IMR-90 (cell line): ENCODE data around the gene ANKRD11. TPM values are rescaled to one million over a fixed set of nuclear protein-coding genes. Genes with fewer than 3 reads are reported as not detected.
"Not testable (repeated sequence)": the region's sequence is repeated elsewhere in the genome, so short reads cannot be mapped to it uniquely, and the experiment has no call there.

Experiments
- ATAC-seq: fragments of 200-7000 bp; cut with Tn5 transposase; 2 replicates; pipeline ENCODE4 v1.9.1; 2020; ENCODE audit warnings: low read depth, mild to moderate bottlenecking, moderate library complexity
- BruUV-seq: library from RNA; stranded (reverse); fragments of 400-500 nt; replicated peaks from 2 replicates; lab custom pipeline; 2021; lab: Mats Ljungman, UMichigan
- CTCF ChIA-PET: fragments of 300-600 bp; formaldehyde crosslinking; extraction: SDS; loops from one replicate; lab custom pipeline; 2021; ENCODE audit warnings: antibody characterized with exemption; lab: Yijun Ruan, JAX
- POLR2A ChIA-PET: fragments of 300-600 bp; sonication (Branson Sonifier 250); formaldehyde crosslinking; loops from one replicate; lab custom pipeline; 2022; ENCODE audit warnings: antibody characterized with exemption; ENCODE audit not compliant: unreplicated experiment; lab: Charles Lee
- DNase-seq: peaks from one replicate; pipeline ENCODE4 v3.0.0; 2013
- H2AFZ ChIP-seq: replicated peaks from 2 replicates; pipeline ENCODE3; 2013; ENCODE audit warnings: low read length, mild to moderate bottlenecking; ENCODE audit not compliant: poor library complexity
- H2AK5ac ChIP-seq: 2 replicates; pipeline ENCODE4 v1.6.1; 2013; ENCODE audit warnings: low read depth, low read length, inconsistent platforms
- H2AK9ac ChIP-seq: replicated peaks from 2 replicates; pipeline ENCODE3; 2013; ENCODE audit warnings: mild to moderate bottlenecking, low read depth, low read length, moderate library complexity; ENCODE audit not compliant: poor library complexity
- H2BK120ac ChIP-seq: 2 replicates; pipeline ENCODE4 v1.6.1; 2013; ENCODE audit warnings: low read depth, low read length, inconsistent platforms
- H2BK15ac ChIP-seq: 3 replicates; pipeline ENCODE4 v1.6.1; 2013; ENCODE audit warnings: low read depth, low read length, inconsistent platforms
- H2BK20ac ChIP-seq: 2 replicates; pipeline ENCODE4 v1.6.1; 2013; ENCODE audit warnings: low read depth, mild to moderate bottlenecking, inconsistent platforms, low read length, moderate library complexity
- H2BK5ac ChIP-seq: 2 replicates; pipeline ENCODE4 v1.6.1; 2013; ENCODE audit warnings: mild to moderate bottlenecking, low read depth, low read length, inconsistent platforms; ENCODE audit not compliant: poor library complexity, severe bottlenecking
- H3K14ac ChIP-seq: replicated peaks from 2 replicates; pipeline ENCODE4 v1.6.1; 2013; ENCODE audit warnings: low read depth, low read length, inconsistent platforms
- H3K18ac ChIP-seq: 2 replicates; pipeline ENCODE4 v1.6.1; 2013; ENCODE audit warnings: low read depth, low read length, control low read depth
- H3K23ac ChIP-seq: 2 replicates; pipeline ENCODE4 v1.6.1; 2013; ENCODE audit warnings: low read depth, low read length, inconsistent platforms
- H3K27ac ChIP-seq: 2 replicates; pipeline ENCODE4 v1.5.1; 2013; ENCODE audit warnings: mild to moderate bottlenecking, control low read depth, low read length; ENCODE audit not compliant: insufficient read depth
- H3K27me3 ChIP-seq: 2 replicates; pipeline ENCODE4 v1.6.1; 2013; ENCODE audit warnings: low read length; ENCODE audit not compliant: control insufficient read depth, insufficient read depth
- H3K36me3 ChIP-seq: 2 replicates; pipeline ENCODE4 v1.6.1; 2013; ENCODE audit warnings: low read length, mixed read lengths; ENCODE audit not compliant: control insufficient read depth, insufficient read depth
- H3K4ac ChIP-seq: 2 replicates; pipeline ENCODE4 v1.6.1; 2013; ENCODE audit warnings: low read depth, low read length, inconsistent platforms
- H3K4me1 ChIP-seq: 2 replicates; pipeline ENCODE4 v1.6.1; 2013; ENCODE audit warnings: low read length, mixed read lengths; ENCODE audit not compliant: control insufficient read depth, insufficient read depth
- H3K4me2 ChIP-seq: 2 replicates; pipeline ENCODE4 v1.6.1; 2013; ENCODE audit warnings: low read depth, mild to moderate bottlenecking, control low read depth, low read length, moderate library complexity
- H3K4me3 ChIP-seq: 2 replicates; pipeline ENCODE4 v1.5.1; 2013; ENCODE audit warnings: low read depth, mild to moderate bottlenecking, control low read depth, low read length, moderate library complexity; ENCODE audit not compliant: insufficient read depth
- H3K56ac ChIP-seq: 2 replicates; pipeline ENCODE4 v1.6.1; 2013; ENCODE audit warnings: low read length, inconsistent platforms; ENCODE audit not compliant: insufficient read depth; ENCODE audit errors: extremely low read depth
- H3K79me1 ChIP-seq, 2 experiments: 2 replicates each; pipeline ENCODE4 v1.6.1; 2013; ENCODE audit warnings: low read length in 2 of 2, inconsistent platforms in 1 of 2, low read depth in 1 of 2
- H3K9ac ChIP-seq: 2 replicates; pipeline ENCODE4 v1.6.1; 2013; ENCODE audit warnings: low read depth, low read length, control low read depth
- H3K9me1 ChIP-seq: 2 replicates; pipeline ENCODE4 v1.6.1; 2013; ENCODE audit warnings: low read length, inconsistent platforms; ENCODE audit not compliant: insufficient read depth
- H3K9me3 ChIP-seq: 2 replicates; pipeline ENCODE4 v1.6.1; 2013; ENCODE audit warnings: low read length; ENCODE audit not compliant: control insufficient read depth, insufficient read depth
- H4K20me1 ChIP-seq: 2 replicates; pipeline ENCODE4 v1.6.1; 2013; ENCODE audit warnings: low read length, inconsistent platforms; ENCODE audit not compliant: insufficient read depth
- H4K5ac ChIP-seq: 2 replicates; pipeline ENCODE4 v1.6.1; 2013; ENCODE audit warnings: mild to moderate bottlenecking, low read depth, low read length, control low read depth
- H4K8ac ChIP-seq, 2 experiments: 2 replicates each; pipeline ENCODE4 v1.6.1; 2013; ENCODE audit warnings: low read depth in 2 of 2, low read length in 2 of 2, control low read depth in 1 of 2, inconsistent platforms in 1 of 2
- H4K91ac ChIP-seq: 2 replicates; pipeline ENCODE4 v1.6.1; 2013; ENCODE audit warnings: low read depth, low read length, inconsistent platforms; ENCODE audit not compliant: insufficient read depth
- FOS ChIP-seq: fragments of 150-350 bp; IDR thresholded peaks from 2 replicates; pipeline ENCODE4 v1.6.1; 2016; ENCODE audit warnings: low read depth, low read length
- WGBS, 2 experiments: methylation state at CpG; one replicate each; pipeline versions ENCODE4 v1.1.5 to v1.1.7; 2013; ENCODE audit warnings: missing lambda C conversion rate in 2 of 2; ENCODE audit not compliant: insufficient read length in 1 of 2; ENCODE audit errors: extremely low coverage in 2 of 2; 5-methylcytosine and 5-hydroxymethylcytosine counted together
- dilution Hi-C: fragments of 300-500 bp; cut with HindIII; formaldehyde crosslinking; loops from one replicate; pipeline ENCODE4 v1.14.3; 2018; ENCODE audit warnings: low sequenced_read_pairs; ENCODE audit not compliant: unreplicated experiment
- in situ Hi-C: fragments of 300-500 bp; cut with MboI; formaldehyde crosslinking; loops from 3 replicates; pipeline ENCODE4 v1.14.3; 2019; ENCODE audit warnings: low sequenced_read_pairs, inconsistent platforms, mixed read lengths
- intact Hi-C: fragments of 100-400 bp; cut with micrococcal nuclease; formaldehyde crosslinking; loops from 2 replicates; pipeline ENCODE4 v1.10.0; 2022
- polyA plus RNA-seq, 3 experiments: library from polyadenylated mRNA; depleted of rRNA; stranded (reverse); fragments of >200 nt; gene quantifications; 2 replicates each; pipeline ENCODE4 v1.2.3, GENCODE V29; 2012; ENCODE audit warnings: low replicate concordance in 1 of 3
- total RNA-seq: library from RNA; depleted of rRNA; stranded (reverse); fragments of >200 nt; gene quantifications from 2 replicates; pipeline ENCODE4 v1.2.3, GENCODE V29; 2012

The ANKRD11 gene
- total and polyA plus RNA-seq, 2 of the 4 experiments (the other 2 are of a cell fraction): 46.8 to 71.9 TPM

DNA sequence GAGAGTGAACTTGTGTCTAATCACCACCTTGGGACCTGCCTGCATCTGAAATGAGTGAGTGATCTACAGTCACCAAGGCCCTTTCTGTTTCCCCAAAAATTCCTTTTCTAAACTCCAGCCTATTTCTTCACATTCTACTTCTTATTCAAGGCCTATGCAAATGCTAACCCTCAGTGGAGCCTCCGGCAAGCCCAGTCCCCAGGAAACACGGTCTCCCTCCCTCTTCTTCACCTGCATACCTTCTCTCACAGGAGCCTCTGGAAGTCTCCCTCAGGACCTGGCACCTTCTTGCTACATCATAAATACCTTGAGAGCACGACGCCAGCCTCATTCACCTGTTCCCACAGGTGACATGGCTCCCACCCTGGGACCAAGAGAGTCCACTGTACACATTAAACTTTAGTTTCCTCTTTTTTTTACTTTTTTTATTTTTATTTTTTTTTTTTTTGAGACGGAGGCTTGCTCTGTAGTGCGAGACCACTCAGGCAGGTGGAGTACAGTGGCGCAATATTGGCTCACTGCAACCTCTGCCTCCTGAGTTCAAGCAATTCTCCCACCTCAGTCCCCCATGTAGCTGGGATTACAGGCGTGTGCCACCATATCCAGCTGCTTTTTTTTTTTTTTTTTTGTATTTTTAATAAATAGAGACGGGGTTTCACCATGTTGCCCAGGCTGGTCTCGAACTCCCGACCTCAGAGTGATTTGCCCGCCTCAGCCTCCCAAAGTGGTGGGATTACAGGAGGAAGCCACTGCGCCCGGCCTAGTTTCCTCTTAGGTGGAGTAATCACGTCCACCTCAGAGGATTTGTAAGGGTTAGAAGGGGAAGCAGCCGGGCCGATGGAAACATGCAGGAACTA, 97.3 kb downstream of the ANKRD11 start (continued):
- no peak for TF ChIP-seq FOS

DNA sequence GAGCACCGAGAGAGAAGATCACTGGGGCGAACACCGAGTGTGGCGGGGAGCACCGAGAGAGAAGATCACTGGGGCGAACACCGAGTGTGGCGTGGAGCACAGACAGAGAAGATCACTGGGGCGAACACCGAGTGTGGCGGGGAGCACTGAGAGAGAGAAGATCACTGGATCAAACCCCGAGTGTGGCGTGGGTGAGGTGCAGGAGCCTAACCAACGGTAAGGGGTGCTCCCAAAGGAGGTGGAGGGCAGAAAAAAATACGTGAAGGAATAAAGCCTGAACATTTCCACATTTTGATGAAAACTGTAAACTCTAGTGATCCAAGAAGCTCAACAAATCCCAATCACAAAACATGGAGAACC, 100.2 kb downstream of the ANKRD11 start:
- Histone ChIP-seq H3K4me1 (peaks cover 13% of the 10 kb centered on the region), H4K20me1 (peaks cover 94% of the 10 kb centered on the region), H3K79me1 (peaks cover 7 to 83% of the 10 kb centered on the region in 2 experiments), H3K9me1 (peaks cover 30% of the 10 kb centered on the region)
- H2AFZ ChIP-seq, H3K14ac ChIP-seq, H3K4me2 ChIP-seq, H3K9me3 ChIP-seq, H4K5ac ChIP-seq, BruUV-seq, H3K4me3 ChIP-seq, DNase-seq, H4K8ac ChIP-seq, H2BK15ac ChIP-seq, H2BK5ac ChIP-seq, H2BK20ac ChIP-seq, dilution Hi-C loops, intact Hi-C loops, H3K36me3 ChIP-seq, POLR2A ChIA-PET, H2AK5ac ChIP-seq, H4K91ac ChIP-seq, H3K27ac ChIP-seq, H2AK9ac ChIP-seq, CTCF ChIA-PET, H3K23ac ChIP-seq, H3K9ac ChIP-seq, H2BK120ac ChIP-seq, H3K27me3 ChIP-seq, H3K4ac ChIP-seq, ATAC-seq, in situ Hi-C loops, H3K18ac ChIP-seq, H3K56ac ChIP-seq: not testable (repeated sequence)
- WGBS, 2 experiments: 100% methylated on average over 3 of the region's 15 CpGs; no CpG with 5 or more reads in 1 of the 2 experiments

DNA sequence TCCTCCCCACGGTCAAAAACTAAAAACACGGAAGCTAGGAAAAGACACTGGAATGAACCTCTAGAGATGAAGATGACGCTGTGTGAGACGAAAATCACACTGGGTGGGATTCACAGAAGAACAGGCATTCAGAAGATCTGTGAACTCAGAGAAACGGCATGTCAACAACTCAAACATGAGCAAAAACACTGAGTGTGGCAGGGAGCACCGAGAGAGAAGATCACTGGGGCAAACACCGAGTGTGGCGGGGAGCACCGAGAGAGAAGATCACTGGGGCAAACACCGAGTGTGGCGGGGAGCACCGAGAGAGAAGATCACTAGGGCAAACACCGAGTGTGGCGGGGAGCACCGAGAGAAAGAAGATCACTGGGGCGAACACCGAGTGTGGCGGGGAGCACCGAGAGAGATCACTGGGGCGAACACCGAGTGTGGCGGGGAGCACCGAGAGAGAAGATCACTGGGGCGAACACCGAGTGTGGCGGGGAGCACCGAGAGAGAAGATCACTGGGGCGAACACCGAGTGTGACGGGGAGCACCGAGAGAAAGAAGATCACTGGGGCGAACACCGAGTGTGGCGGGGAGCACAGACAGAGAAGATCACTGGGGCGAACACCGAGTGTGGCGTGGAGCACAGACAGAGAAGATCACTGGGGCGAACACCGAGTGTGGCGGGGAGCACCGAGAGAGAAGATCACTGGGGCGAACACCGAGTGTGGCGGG, 100.7 kb downstream of the ANKRD11 start:
- 98% methylated on average over 14 of the region's 44 CpGs; no CpG with 5 or more reads in 1 of the 2 experiments for WGBS, 2 experiments
- H3K23ac ChIP-seq, H2BK5ac ChIP-seq, H2AK9ac ChIP-seq, H4K5ac ChIP-seq, intact Hi-C loops, H2BK20ac ChIP-seq, H3K18ac ChIP-seq, BruUV-seq, H3K4me3 ChIP-seq, H3K4me2 ChIP-seq, CTCF ChIA-PET, H2BK15ac ChIP-seq, H2BK120ac ChIP-seq, POLR2A ChIA-PET, dilution Hi-C loops, H3K56ac ChIP-seq, H3K27me3 ChIP-seq, H4K8ac ChIP-seq, H3K9ac ChIP-seq, in situ Hi-C loops, H2AFZ ChIP-seq, H3K9me3 ChIP-seq, H4K91ac ChIP-seq, H3K14ac ChIP-seq, ATAC-seq, DNase-seq, H2AK5ac ChIP-seq, H3K27ac ChIP-seq, H3K4ac ChIP-seq, H3K36me3 ChIP-seq: not testable (repeated sequence)
- Histone ChIP-seq H3K4me1 (peaks cover 12% of the 10 kb centered on the region), H3K79me1 (peaks cover 7 to 84% of the 10 kb centered on the region in 2 experiments), H3K9me1 (peaks cover 32% of the 10 kb centered on the region), H4K20me1 (peaks cover 94% of the 10 kb centered on the region)
